K562 (cell line): Measurements from ENCODE around the gene KDM2B. TPM values are rescaled to one million over a fixed set of nuclear protein-coding genes. Genes with fewer than 3 reads are reported as not detected.

Experiments used
- ETV6 ChIP-seq, 3 experiments: fragments of 150-350 bp in 1 of 3; sonication (generic) in 1 of 3; formaldehyde crosslinking in 1 of 3; IDR thresholded peaks; 2 replicates each; pipeline versions ENCODE4 v1.6.1 to v1.8.0; 2014 to 2022; ENCODE audit warnings: borderline replicate concordance in 2 of 3, low read depth in 2 of 3, antibody characterized with exemption in 1 of 3, low read length in 1 of 3, mild to moderate bottlenecking in 1 of 3, missing genetic modification reagents in 1 of 3
- KAT2B ChIP-seq: IDR thresholded peaks from one replicate; pipeline ENCODE4 v1.6.1; 2012; ENCODE audit warnings: low read depth, mild to moderate bottlenecking, control low read depth, inconsistent platforms, low read length, moderate library complexity
- MEF2D ChIP-seq: conservative IDR thresholded peaks from 2 replicates; pipeline ENCODE4 v1.6.1; 2016; ENCODE audit warnings: low read depth, missing genetic modification characterization, missing compliant biosample characterization
- MYC ChIP-seq, 2 experiments: fragments of 250-450 bp in 1 of 2; sonication (Bioruptor Pico) in 1 of 2; IDR thresholded peaks; 2 replicates each; pipeline versions ENCODE4 v1.5.1 to v1.6.1; 2012 to 2021; ENCODE audit warnings: low read depth in 2 of 2, borderline replicate concordance in 1 of 2, improper control_type of control experiment in 1 of 2, low read length in 1 of 2, mild to moderate bottlenecking in 1 of 2, moderate library complexity in 1 of 2
- POLR2AphosphoS5 ChIP-seq: IDR thresholded peaks from 2 replicates; pipeline ENCODE4 v1.6.1; 2011; ENCODE audit warnings: mild to moderate bottlenecking, low read depth, low read length, moderate library complexity; ENCODE audit not compliant: control insufficient read depth, insufficient read depth
- PYGO2 ChIP-seq: fragments of 450-650 bp; IDR thresholded peaks from 2 replicates; pipeline ENCODE4 v1.6.1; 2016; ENCODE audit warnings: mild to moderate bottlenecking, missing genetic modification characterization, moderate library complexity, missing compliant biosample characterization
- RBFOX2 ChIP-seq: fragments of 200-400 bp; formaldehyde crosslinking; IDR thresholded peaks from 2 replicates; pipeline ENCODE4 v1.6.1; 2017; ENCODE audit warnings: low read depth, mild to moderate bottlenecking, low read length, moderate library complexity
- TOE1 ChIP-seq, 2 experiments: fragments of 450-650 bp in 1 of 2; sonication (generic) in 1 of 2; formaldehyde crosslinking in 1 of 2; IDR thresholded peaks; 2 replicates each; pipeline versions ENCODE4 v1.7.1 to v1.8.0; 2016 to 2022; ENCODE audit warnings: borderline replicate concordance in 2 of 2, mild to moderate bottlenecking in 2 of 2, antibody characterized with exemption in 1 of 2, inconsistent platforms in 1 of 2, low read depth in 1 of 2, missing genetic modification reagents in 1 of 2, moderate library complexity in 1 of 2
- polyA plus RNA-seq, 8 experiments: library from polyadenylated mRNA; depleted of rRNA in 4 of 8; stranded (reverse) in 5 of 8; unstranded in 3 of 8; fragments of >200 nt; fragmentation: Nextera tagmentation in 2 of 8; fragmentation: Illumina TruSeq in 1 of 8; extraction: Ambion mirVana in 2 of 8; extraction: Trizol in 1 of 8; gene quantifications; 2 replicates each; pipeline versions ENCODE4 v1.2.1 to v1.2.3, GENCODE V29; 2011 to 2014; ENCODE audit warnings: inconsistent platforms in 1 of 8, missing spikeins in 1 of 8
- total RNA-seq, 7 experiments: library from RNA; depleted of rRNA in 6 of 7; stranded (reverse); fragments of >200 nt in 6 of 7; fragmentation: Illumina TruSeq in 2 of 7; extraction: Trizol in 2 of 7; gene quantifications; 2 replicates each; pipeline versions ENCODE4 v1.2.1 to v1.2.3, GENCODE V29; 2011 to 2021; ENCODE audit warnings: low replicate concordance in 1 of 7

Gene KDM2B
- total and polyA plus RNA-seq, 9 of the 15 experiments (the other 6 are each of a cell fraction or from before 2014, with no cell fraction given): 7.4 to 50.5 (median 22.5) TPM

- no peak for TF ChIP-seq ETV6 (IDR thresholded peaks at IDR 0.05; ENCODE audit: borderline replicate concordance in 1 of 2, low read depth in 2 of 2, low read length in 1 of 2)
- no peak for TF ChIP-seq ETV6 (CRISPR knock-in tag; IDR thresholded peaks at IDR 0.05; ENCODE audit: borderline replicate concordance)
- no peak for TF ChIP-seq MEF2D (tag)
- TF ChIP-seq POLR2AphosphoS5: no peak
- peak; percentile 61 for TF ChIP-seq RBFOX2
- no peak for TF ChIP-seq KAT2B
- no peak for TF ChIP-seq TOE1 (IDR thresholded peaks at IDR 0.05; ENCODE audit: borderline replicate concordance)
- no peak for TF ChIP-seq TOE1 (CRISPR knock-in tag; IDR thresholded peaks at IDR 0.05; ENCODE audit: borderline replicate concordance, low read depth)
- TF ChIP-seq PYGO2 (tag): no peak
- TF ChIP-seq MYC (IDR thresholded peaks at IDR 0.05; ENCODE audit: low read depth, low read length): peak; percentile 78
- no peak for TF ChIP-seq MYC (CRISPR knock-in tag; IDR thresholded peaks at IDR 0.05; ENCODE audit: borderline replicate concordance, low read depth)
Measured at GRCh38 chr12:121626853-121627640, 46.2 kb upstream of the KDM2B start (continued).
